ENCODE measurements around the gene SPPL3. TPM values are rescaled to one million over a fixed set of nuclear protein-coding genes. Genes with fewer than 3 reads are reported as not detected.

Gene SPPL3
- total RNA-seq, 4 donors from 2014 or later, result 25.7 to 37.5 (median 34.7) TPM

DNA sequence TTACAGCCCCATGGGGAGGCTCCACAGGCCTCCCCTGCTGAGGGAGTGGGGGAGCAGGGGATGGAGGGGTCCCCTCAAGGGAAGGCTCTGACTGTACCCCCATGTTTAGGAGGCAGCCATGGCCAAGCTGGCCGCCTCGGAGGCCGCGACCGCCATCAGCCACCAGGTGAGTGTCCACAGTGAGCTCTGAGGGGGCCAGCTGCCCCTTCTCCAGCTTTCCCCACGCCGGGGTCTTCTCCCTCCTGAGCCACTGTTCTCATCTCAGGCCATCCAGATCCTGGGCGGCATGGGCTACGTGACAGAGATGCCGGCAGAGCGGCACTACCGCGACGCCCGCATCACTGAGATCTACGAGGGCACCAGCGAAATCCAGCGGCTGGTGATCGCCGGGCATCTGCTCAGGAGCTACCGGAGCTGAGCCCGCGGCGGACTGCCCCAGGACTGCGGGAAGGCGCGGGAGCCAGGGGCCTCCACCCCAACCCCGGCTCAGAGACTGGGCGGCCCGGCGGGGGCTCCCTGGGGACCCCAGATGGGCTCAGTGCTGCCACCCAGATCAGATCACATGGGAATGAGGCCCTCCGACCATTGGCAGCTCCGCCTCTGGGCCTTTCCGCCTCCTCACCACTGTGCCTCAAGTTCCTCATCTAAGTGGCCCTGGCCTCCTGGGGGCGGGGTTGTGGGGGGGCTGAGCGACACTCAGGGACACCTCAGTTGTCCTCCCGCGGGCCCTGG is 165.0 kb downstream of the SPPL3 start:
- TF ChIP-seq POLR2A (IDR thresholded peaks at IDR 0.05) (no peak), CTCF (IDR thresholded peaks at IDR 0.05) (no peak)
- Histone ChIP-seq H3K4me1 (no peaks in the 10 kb centered on the region), H3K9me3 (no peaks in the 10 kb centered on the region), H3K27me3 (no peaks in the 10 kb centered on the region), H3K27ac (no peak overlapping the region), H3K36me3 (peaks cover 5 to 14% of the 10 kb centered on the region in 2 donors), H3K4me3 (replicated peaks in 1 of 3) (no peak overlapping the region)
- no peak for DNase-seq
- WGBS, 2 donors, result 93 to 97% methylated on average over 22 to 37 of the region's 38 CpGs
- intact Hi-C loops (cut with DNase I), result no loop called here

DNA sequence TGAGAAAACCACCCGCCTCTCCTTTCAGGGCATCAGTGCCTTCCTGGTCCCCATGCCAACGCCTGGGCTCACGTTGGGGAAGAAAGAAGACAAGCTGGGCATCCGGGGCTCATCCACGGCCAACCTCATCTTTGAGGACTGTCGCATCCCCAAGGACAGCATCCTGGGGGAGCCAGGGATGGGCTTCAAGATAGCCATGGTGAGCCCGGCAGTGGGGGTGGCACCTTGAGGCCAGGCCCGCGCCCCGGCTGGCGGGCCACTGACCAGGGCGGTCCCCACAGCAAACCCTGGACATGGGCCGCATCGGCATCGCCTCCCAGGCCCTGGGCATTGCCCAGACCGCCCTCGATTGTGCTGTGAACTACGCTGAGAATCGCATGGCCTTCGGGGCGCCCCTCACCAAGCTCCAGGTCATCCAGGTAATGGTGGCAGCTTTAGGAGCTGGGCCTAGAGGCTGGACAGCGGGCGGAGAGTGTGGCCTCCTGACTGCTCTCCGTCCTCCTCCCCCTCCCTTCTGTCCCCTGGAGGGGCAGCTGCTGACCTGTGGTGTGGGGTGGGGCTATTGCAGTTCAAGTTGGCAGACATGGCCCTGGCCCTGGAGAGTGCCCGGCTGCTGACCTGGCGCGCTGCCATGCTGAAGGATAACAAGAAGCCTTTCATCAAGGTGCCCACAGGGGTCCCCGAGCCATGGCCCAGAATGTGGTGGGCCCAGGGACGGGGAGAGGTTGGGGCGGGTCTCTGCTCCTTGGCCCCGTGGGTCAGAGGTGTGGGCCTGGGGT is 165.7 kb downstream of the SPPL3 start:
- TF ChIP-seq POLR2A (IDR thresholded peaks at IDR 0.05), result no peak
- no peak for TF ChIP-seq CTCF (IDR thresholded peaks at IDR 0.05)
- Histone ChIP-seq H3K4me1 (no peaks in the 10 kb centered on the region), H3K27me3 (no peaks in the 10 kb centered on the region), H3K27ac (no peak overlapping the region), H3K9me3 (no peaks in the 10 kb centered on the region), H3K36me3 (peaks cover 5 to 14% of the 10 kb centered on the region in 2 donors), H3K4me3 (replicated peaks in 1 of 3) (no peak overlapping the region)
- DNase-seq, result no peak
- intact Hi-C loops (cut with DNase I), result no loop called here
- WGBS, 2 donors, result 91 to 97% methylated on average over 18 to 20 of the region's 31 CpGs

DNA sequence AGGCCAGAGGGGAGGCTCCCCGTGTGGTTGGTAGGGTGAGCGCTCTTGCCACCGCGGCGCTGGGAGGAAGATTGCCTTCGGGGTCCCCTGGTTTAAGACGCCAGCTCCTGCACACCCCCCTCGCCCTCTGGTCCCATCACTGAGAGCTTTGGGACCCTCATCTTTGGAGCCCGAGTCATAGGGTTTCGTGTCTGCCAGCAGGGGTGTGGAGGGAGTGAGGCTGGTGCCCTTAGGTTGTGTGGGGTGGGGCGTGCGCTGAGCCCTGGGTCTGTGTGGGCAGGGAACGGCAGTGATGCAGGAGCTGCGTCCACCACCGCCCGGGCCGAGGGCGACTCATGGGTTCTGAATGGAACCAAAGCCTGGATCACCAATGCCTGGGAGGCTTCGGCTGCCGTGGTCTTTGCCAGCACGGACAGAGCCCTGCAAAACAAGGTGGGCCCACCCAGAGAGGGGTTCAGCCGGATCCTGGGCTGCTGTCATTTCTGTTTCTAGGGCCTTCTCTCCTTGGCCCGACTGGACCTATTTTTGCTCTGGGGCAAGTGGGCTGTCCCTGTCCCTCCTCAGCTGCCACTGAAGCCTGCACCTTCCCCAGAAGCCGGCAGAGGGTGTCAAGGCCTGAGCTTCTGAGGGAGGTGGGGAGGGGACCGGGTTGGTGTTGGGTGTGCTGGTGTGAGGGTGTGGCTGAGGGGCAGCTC is 166.5 kb downstream of the SPPL3 start:
- Histone ChIP-seq H3K4me3 (replicated peaks in 1 of 3) (no peak overlapping the region), H3K27ac (no peak overlapping the region), H3K27me3 (no peaks in the 10 kb centered on the region), H3K4me1 (no peaks in the 10 kb centered on the region), H3K36me3 (peaks cover 5 to 14% of the 10 kb centered on the region in 2 donors), H3K9me3 (no peaks in the 10 kb centered on the region)
- TF ChIP-seq POLR2A (IDR thresholded peaks at IDR 0.05), result no peak
- TF ChIP-seq CTCF (IDR thresholded peaks at IDR 0.05), result no peak
- DNase-seq, result no peak
- intact Hi-C loops (cut with DNase I), result no loop called here
- WGBS, 2 donors, result 92 to 93% methylated on average over 15 to 23 of the region's 25 CpGs

GRCh38 chr12:120736404-120737331 is 167.5 kb downstream of the SPPL3 start:
- Histone ChIP-seq H3K27me3 (no peaks in the 10 kb centered on the region), H3K36me3 (peaks cover 5 to 14% of the 10 kb centered on the region in 2 donors), H3K9me3 (no peaks in the 10 kb centered on the region), H3K4me3 (replicated peaks in 1 of 3) (no peak overlapping the region), H3K4me1 (no peaks in the 10 kb centered on the region), H3K27ac (no peak overlapping the region)
- WGBS, 2 donors, result 91 to 93% methylated on average over 27 to 32 of the region's 38 CpGs
- no peak for TF ChIP-seq CTCF (IDR thresholded peaks at IDR 0.05)
- no peak for TF ChIP-seq POLR2A (IDR thresholded peaks at IDR 0.05)
- intact Hi-C loops (cut with DNase I), result no loop called here
- DNase-seq, result no peak
